ENCODE data around the gene DDX54. TPM values are rescaled to one million over a fixed set of nuclear protein-coding genes. Genes with fewer than 3 reads are reported as not detected.

DDX54 gene
- polyA plus RNA-seq, 2 donors = 34.3 to 49.1 TPM

GRCh38 chr12:113202300-113203075 is 17.2 kb upstream of the DDX54 start:
- Histone ChIP-seq H3K4me1 (ENCODE audit: control insufficient read depth in 2 of 2, insufficient read depth in 2 of 2, low read length in 1 of 2) (no peaks in the 10 kb centered on the region), H3K9me3 (ENCODE audit: control insufficient read depth in 2 of 2, insufficient read depth in 1 of 2, low read depth in 1 of 2, low read length in 1 of 2) (no peaks in the 10 kb centered on the region), H3K36me3 (ENCODE audit: control insufficient read depth in 2 of 2, insufficient read depth in 2 of 2, low read length in 1 of 2) (no peaks in the 10 kb centered on the region), H3K27me3 (ENCODE audit: control insufficient read depth in 1 of 2, insufficient read depth in 2 of 2, low read length in 2 of 2) (no peaks in the 10 kb centered on the region), H3K27ac (ENCODE audit: low read depth in 2 of 2, low read length in 1 of 2) (no peak overlapping the region), H3K4me3 (ENCODE audit: low read depth in 1 of 2, low read length in 2 of 2) (no peak overlapping the region)
- WGBS, 2 donors = 88 to 91% methylated on average over 4 of the region's 4 CpGs

DNA sequence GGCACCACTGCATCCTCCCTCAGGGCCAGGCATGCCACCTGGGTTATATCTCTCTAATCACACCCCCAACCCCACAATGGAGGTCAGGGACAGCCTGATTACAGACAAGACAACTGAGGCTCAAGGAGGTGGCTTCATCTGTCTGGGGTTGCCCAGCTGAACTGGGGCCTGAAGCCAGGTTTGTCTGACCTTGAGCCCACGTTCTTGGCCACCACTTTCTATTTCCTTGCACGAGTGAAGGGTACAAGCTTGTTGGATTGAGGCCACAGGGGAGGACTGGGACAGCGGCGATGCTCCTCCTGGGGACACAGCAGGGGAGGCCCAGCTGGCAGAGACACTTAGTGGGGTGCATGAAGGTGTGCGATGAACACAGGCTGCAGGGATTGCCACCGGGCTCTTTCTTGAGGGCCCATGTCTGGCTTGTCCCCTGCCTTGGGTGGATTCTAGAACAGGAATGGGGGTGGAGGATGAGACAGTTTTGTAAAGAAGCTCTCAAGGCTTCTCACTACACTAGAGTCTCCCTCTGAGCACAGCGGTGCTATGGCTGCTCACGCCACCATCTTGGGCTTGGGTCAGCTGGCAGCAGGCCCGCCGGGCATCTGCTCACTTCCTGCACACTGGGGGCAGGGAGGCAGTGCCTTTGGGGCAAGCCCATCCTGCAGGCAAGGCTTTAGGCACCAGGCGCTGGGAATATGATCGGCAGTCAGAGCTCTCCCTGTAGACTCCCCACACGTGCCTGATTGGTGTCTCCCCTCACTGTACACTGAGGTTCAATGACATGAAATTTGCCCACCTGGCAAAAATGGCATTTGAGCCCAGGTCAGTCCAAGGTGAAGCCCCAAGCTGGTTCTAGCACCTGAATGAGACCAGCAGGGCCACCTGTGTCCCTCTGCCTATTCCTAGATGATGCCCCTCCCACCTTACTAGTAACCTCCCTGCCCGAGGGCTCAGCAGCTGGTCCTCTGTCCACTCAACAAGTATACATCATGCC is 16.2 kb upstream of the DDX54 start:
- Histone ChIP-seq H3K27me3 (ENCODE audit: control insufficient read depth in 1 of 2, insufficient read depth in 2 of 2, low read length in 2 of 2) (no peaks in the 10 kb centered on the region), H3K9me3 (ENCODE audit: control insufficient read depth in 2 of 2, insufficient read depth in 1 of 2, low read depth in 1 of 2, low read length in 1 of 2) (no peaks in the 10 kb centered on the region), H3K27ac (ENCODE audit: low read depth in 2 of 2, low read length in 1 of 2) (no peak overlapping the region), H3K4me3 (ENCODE audit: low read depth in 1 of 2, low read length in 2 of 2) (no peak overlapping the region), H3K4me1 (ENCODE audit: control insufficient read depth in 2 of 2, insufficient read depth in 2 of 2, low read length in 1 of 2) (no peaks in the 10 kb centered on the region), H3K36me3 (ENCODE audit: control insufficient read depth in 2 of 2, insufficient read depth in 2 of 2, low read length in 1 of 2) (no peaks in the 10 kb centered on the region)
- WGBS, 2 donors = 83 to 87% methylated on average over 14 of the region's 14 CpGs

- no peak overlapping the region for H3K4me3 ChIP-seq (ENCODE audit: low read depth in 1 of 2, low read length in 2 of 2)
- 84 to 88% methylated on average over 12 of the region's 12 CpGs for WGBS, 2 donors
- no peak overlapping the region for H3K27ac ChIP-seq (ENCODE audit: low read depth in 2 of 2, low read length in 1 of 2)
- H3K27me3 ChIP-seq (ENCODE audit: control insufficient read depth in 1 of 2, insufficient read depth in 2 of 2, low read length in 2 of 2) = no peaks in the 10 kb centered on the region
- no peaks in the 10 kb centered on the region for H3K36me3 ChIP-seq (ENCODE audit: control insufficient read depth in 2 of 2, insufficient read depth in 2 of 2, low read length in 1 of 2)
- no peaks in the 10 kb centered on the region for H3K4me1 ChIP-seq (ENCODE audit: control insufficient read depth in 2 of 2, insufficient read depth in 2 of 2, low read length in 1 of 2)
- no peaks in the 10 kb centered on the region for H3K9me3 ChIP-seq (ENCODE audit: control insufficient read depth in 2 of 2, insufficient read depth in 1 of 2, low read depth in 1 of 2, low read length in 1 of 2)
Observed at GRCh38 chr12:113200021-113200797, 14.9 kb upstream of the DDX54 start.

GRCh38 chr12:113198296-113198695 is 13.0 kb upstream of the DDX54 start:
- Histone ChIP-seq H3K36me3 (ENCODE audit: control insufficient read depth in 2 of 2, insufficient read depth in 2 of 2, low read length in 1 of 2) (no peaks in the 10 kb centered on the region), H3K4me3 (ENCODE audit: low read depth in 1 of 2, low read length in 2 of 2) (no peak overlapping the region), H3K27me3 (ENCODE audit: control insufficient read depth in 1 of 2, insufficient read depth in 2 of 2, low read length in 2 of 2) (no peaks in the 10 kb centered on the region), H3K4me1 (ENCODE audit: control insufficient read depth in 2 of 2, insufficient read depth in 2 of 2, low read length in 1 of 2) (no peaks in the 10 kb centered on the region), H3K27ac (ENCODE audit: low read depth in 2 of 2, low read length in 1 of 2) (no peak overlapping the region), H3K9me3 (ENCODE audit: control insufficient read depth in 2 of 2, insufficient read depth in 1 of 2, low read depth in 1 of 2, low read length in 1 of 2) (no peaks in the 10 kb centered on the region)
- 63 to 68% methylated on average over 1 of the region's 1 CpG for WGBS, 2 donors

- no peaks in the 10 kb centered on the region for H3K36me3 ChIP-seq (ENCODE audit: control insufficient read depth in 2 of 2, insufficient read depth in 2 of 2, low read length in 1 of 2)
- WGBS, 2 donors = 95 to 96% methylated on average over 8 of the region's 8 CpGs
- no peaks in the 10 kb centered on the region for H3K4me1 ChIP-seq (ENCODE audit: control insufficient read depth in 2 of 2, insufficient read depth in 2 of 2, low read length in 1 of 2)
- H3K27ac ChIP-seq (ENCODE audit: low read depth in 2 of 2, low read length in 1 of 2) = no peak overlapping the region
- no peak overlapping the region for H3K4me3 ChIP-seq (ENCODE audit: low read depth in 1 of 2, low read length in 2 of 2)
- H3K9me3 ChIP-seq (ENCODE audit: control insufficient read depth in 2 of 2, insufficient read depth in 1 of 2, low read depth in 1 of 2, low read length in 1 of 2) = no peaks in the 10 kb centered on the region
- no peaks in the 10 kb centered on the region for H3K27me3 ChIP-seq (ENCODE audit: control insufficient read depth in 1 of 2, insufficient read depth in 2 of 2, low read length in 2 of 2)
Observed at GRCh38 chr12:113197518-113198077, 12.3 kb upstream of the DDX54 start.

- Histone ChIP-seq H3K27ac (ENCODE audit: low read depth in 2 of 2, low read length in 1 of 2) (no peak overlapping the region), H3K27me3 (ENCODE audit: control insufficient read depth in 1 of 2, insufficient read depth in 2 of 2, low read length in 2 of 2) (no peaks in the 10 kb centered on the region), H3K9me3 (ENCODE audit: control insufficient read depth in 2 of 2, insufficient read depth in 1 of 2, low read depth in 1 of 2, low read length in 1 of 2) (no peaks in the 10 kb centered on the region), H3K4me1 (ENCODE audit: control insufficient read depth in 2 of 2, insufficient read depth in 2 of 2, low read length in 1 of 2) (no peaks in the 10 kb centered on the region), H3K36me3 (ENCODE audit: control insufficient read depth in 2 of 2, insufficient read depth in 2 of 2, low read length in 1 of 2) (peaks cover 0 to under 1% of the 10 kb centered on the region in 2 donors), H3K4me3 (ENCODE audit: low read depth in 1 of 2, low read length in 2 of 2) (no peak overlapping the region)
- 17 to 25% methylated on average over 4 of the region's 4 CpGs for WGBS, 2 donors
Observed at GRCh38 chr12:113196990-113197389, 11.7 kb upstream of the DDX54 start.

- peaks cover 2 to 4% of the 10 kb centered on the region in 2 donors for H3K36me3 ChIP-seq (ENCODE audit: control insufficient read depth in 2 of 2, insufficient read depth in 2 of 2, low read length in 1 of 2)
- no peaks in the 10 kb centered on the region for H3K9me3 ChIP-seq (ENCODE audit: control insufficient read depth in 2 of 2, insufficient read depth in 1 of 2, low read depth in 1 of 2, low read length in 1 of 2)
- H3K4me1 ChIP-seq (ENCODE audit: control insufficient read depth in 2 of 2, insufficient read depth in 2 of 2, low read length in 1 of 2) = no peaks in the 10 kb centered on the region
- H3K27me3 ChIP-seq (ENCODE audit: control insufficient read depth in 1 of 2, insufficient read depth in 2 of 2, low read length in 2 of 2) = no peaks in the 10 kb centered on the region
- WGBS, 2 donors = 66 to 73% methylated on average over 7 of the region's 7 CpGs
- no peak overlapping the region for H3K4me3 ChIP-seq (ENCODE audit: low read depth in 1 of 2, low read length in 2 of 2)
- no peak overlapping the region for H3K27ac ChIP-seq (ENCODE audit: low read depth in 2 of 2, low read length in 1 of 2)
Observed at GRCh38 chr12:113196582-113196981, 11.3 kb upstream of the DDX54 start.

DNA sequence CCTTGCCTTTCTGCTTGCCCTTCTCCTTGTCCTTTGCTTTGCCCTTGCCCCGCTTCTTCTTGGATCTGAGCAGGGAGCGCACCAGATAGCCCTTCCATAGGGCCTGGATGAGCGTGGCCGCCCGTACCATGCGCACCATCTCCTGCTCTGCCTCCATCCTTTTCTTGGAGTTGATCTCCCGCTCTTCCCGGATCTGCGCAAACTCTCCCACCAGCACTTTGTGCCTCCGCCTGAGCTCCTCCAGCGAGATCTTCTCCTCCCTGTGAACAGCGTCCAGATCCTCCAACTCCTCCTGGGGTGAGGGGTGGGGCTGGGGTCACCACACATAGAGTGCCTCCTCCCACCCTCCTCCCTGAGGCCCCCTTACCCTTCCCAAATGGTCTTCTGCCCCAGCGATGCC is 10.3 kb upstream of the DDX54 start:
- no peak overlapping the region for H3K4me3 ChIP-seq (ENCODE audit: low read depth in 1 of 2, low read length in 2 of 2)
- WGBS, 2 donors = 95 to 96% methylated on average over 13 of the region's 13 CpGs
- H3K27me3 ChIP-seq (ENCODE audit: control insufficient read depth in 1 of 2, insufficient read depth in 2 of 2, low read length in 2 of 2) = no peaks in the 10 kb centered on the region
- no peaks in the 10 kb centered on the region for H3K4me1 ChIP-seq (ENCODE audit: control insufficient read depth in 2 of 2, insufficient read depth in 2 of 2, low read length in 1 of 2)
- no peaks in the 10 kb centered on the region for H3K9me3 ChIP-seq (ENCODE audit: control insufficient read depth in 2 of 2, insufficient read depth in 1 of 2, low read depth in 1 of 2, low read length in 1 of 2)
- no peak overlapping the region for H3K27ac ChIP-seq (ENCODE audit: low read depth in 2 of 2, low read length in 1 of 2)
- peaks cover 6 to 9% of the 10 kb centered on the region in 2 donors for H3K36me3 ChIP-seq (ENCODE audit: control insufficient read depth in 2 of 2, insufficient read depth in 2 of 2, low read length in 1 of 2)

DNA sequence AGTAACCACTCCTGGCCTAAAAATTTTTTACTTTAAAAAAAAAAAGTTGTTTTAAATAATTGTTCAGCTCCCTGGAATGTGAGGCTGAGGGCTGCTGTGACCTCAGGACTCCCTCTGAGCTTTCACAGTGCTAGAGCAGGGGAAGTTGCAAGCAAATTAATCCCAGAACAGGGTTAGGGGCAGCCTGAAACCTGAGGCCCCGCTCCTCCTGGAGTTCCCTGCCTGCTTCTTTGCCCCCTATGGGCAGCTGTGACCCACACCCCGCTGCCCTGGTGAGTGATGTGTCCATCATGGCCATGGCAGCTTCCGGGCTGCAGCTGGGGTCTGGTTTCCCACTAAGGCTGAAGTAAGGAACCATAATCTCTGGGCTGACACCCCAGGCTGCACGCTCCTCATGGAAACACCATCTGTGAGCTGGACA is 9.7 kb upstream of the DDX54 start:
- Histone ChIP-seq H3K27ac (ENCODE audit: low read depth in 2 of 2, low read length in 1 of 2) (no peak overlapping the region), H3K27me3 (ENCODE audit: control insufficient read depth in 1 of 2, insufficient read depth in 2 of 2, low read length in 2 of 2) (no peaks in the 10 kb centered on the region)
- 82 to 84% methylated on average over 4 of the region's 4 CpGs for WGBS, 2 donors

More for the DNA sequence above, 9.7 kb upstream of the DDX54 start:
- peaks cover 6 to 9% of the 10 kb centered on the region in 2 donors for H3K36me3 ChIP-seq (ENCODE audit: control insufficient read depth in 2 of 2, insufficient read depth in 2 of 2, low read length in 1 of 2)
- no peaks in the 10 kb centered on the region for H3K9me3 ChIP-seq (ENCODE audit: control insufficient read depth in 2 of 2, insufficient read depth in 1 of 2, low read depth in 1 of 2, low read length in 1 of 2)
- H3K4me3 ChIP-seq (ENCODE audit: low read depth in 1 of 2, low read length in 2 of 2) = no peak overlapping the region
- no peaks in the 10 kb centered on the region for H3K4me1 ChIP-seq (ENCODE audit: control insufficient read depth in 2 of 2, insufficient read depth in 2 of 2, low read length in 1 of 2)
